Fibroblast of mammary gland (primary cell): ENCODE measurements around the gene MYH13.

Experiments used
- DNase-seq: peaks from one replicate; pipeline ENCODE4 v3.0.0-alpha.2; 2010; ENCODE audit warnings: low read depth
- H3K4me3 ChIP-seq: 2 replicates; pipeline ENCODE4 v1.5.1; 2011; ENCODE audit warnings: low read depth, mild to moderate bottlenecking, low read length, moderate library complexity; ENCODE audit not compliant: control insufficient read depth
- CTCF ChIP-seq: conservative IDR thresholded peaks from 2 replicates; pipeline ENCODE4 v1.5.1; 2011; ENCODE audit warnings: low read depth, low read length, inconsistent platforms; ENCODE audit not compliant: control insufficient read depth, insufficient read depth

The MYH13 gene

GRCh38 chr17:10325031-10325695 lies 47.6 kb downstream of the MYH13 start:
- TF ChIP-seq CTCF = no peak
- no peak overlapping the region for H3K4me3 ChIP-seq
- DNase-seq = no peak

GRCh38 chr17:10323812-10324610 lies 48.8 kb downstream of the MYH13 start:
- no peak for TF ChIP-seq CTCF
- DNase-seq = no peak

GRCh38 chr17:10318535-10318934 lies 54.3 kb downstream of the MYH13 start:
- H3K4me3 ChIP-seq = no peak overlapping the region
- no peak for TF ChIP-seq CTCF
- DNase-seq = no peak

More at GRCh38 chr17:10323812-10324610, 48.8 kb downstream of the MYH13 start:
- no peak overlapping the region for H3K4me3 ChIP-seq

GRCh38 chr17:10317543-10317834 lies 55.3 kb downstream of the MYH13 start:
- TF ChIP-seq CTCF = no peak
- H3K4me3 ChIP-seq = no peak overlapping the region
- DNase-seq = no peak

- peak; percentile 85 for DNase-seq
- no peak overlapping the region for H3K4me3 ChIP-seq
- peak; percentile 82 for TF ChIP-seq CTCF
Measured at GRCh38 chr17:10316801-10317542, 55.8 kb downstream of the MYH13 start.

GRCh38 chr17:10314329-10314728 lies 58.5 kb downstream of the MYH13 start:
- DNase-seq = no peak
- TF ChIP-seq CTCF = no peak
- H3K4me3 ChIP-seq = no peak overlapping the region
